SK-N-MC (cell line): ENCODE results near the gene FEZ2.
A peak's percentile ranks its signal among the peaks of the same experiment; 100 is the strongest.

ENCODE experiments used
- DNase-seq: peaks from one replicate; pipeline ENCODE4 v3.0.0-alpha.2; 2011; ENCODE audit warnings: low read depth, low spot score
- H3K27ac ChIP-seq: fragments of 200-600 bp; sonication (generic); 2 replicates; pipeline ENCODE4 v1.5.1; 2016; ENCODE audit warnings: mixed run types
- H3K36me3 ChIP-seq: fragments of 200-600 bp; sonication (generic); 2 replicates; pipeline ENCODE4 v1.6.1; 2017; ENCODE audit warnings: antibody characterized with exemption, low read length, mixed read lengths; ENCODE audit not compliant: insufficient read depth
- H3K4me3 ChIP-seq: fragments of 200-600 bp; sonication (generic); 2 replicates; pipeline ENCODE4 v1.5.1; 2016
- H3K9ac ChIP-seq: fragments of 200-600 bp; sonication (generic); 2 replicates; pipeline ENCODE4 v1.8.0; 2017; ENCODE audit warnings: mixed run types, mixed read lengths; ENCODE audit not compliant: insufficient read length
- H3K9me3 ChIP-seq: fragments of 200-600 bp; sonication (generic); 2 replicates; pipeline ENCODE4 v1.6.1; 2017; ENCODE audit warnings: low read depth, mild to moderate bottlenecking, antibody characterized with exemption, low read length, moderate library complexity, mixed read lengths
- EZH2 ChIP-seq: fragments of 200-600 bp; sonication (generic); IDR thresholded peaks from one replicate; pipeline ENCODE4 v1.6.1; 2017; ENCODE audit warnings: antibody characterized with exemption
- FOXP2 ChIP-seq: optimal IDR thresholded peaks from 2 replicates; pipeline ENCODE3; 2011; ENCODE audit warnings: mild to moderate bottlenecking, moderate library complexity; ENCODE audit not compliant: insufficient read depth; ENCODE audit errors: extremely low read length, control extremely low read depth
- POLR2AphosphoS5 ChIP-seq: IDR thresholded peaks from 2 replicates; pipeline ENCODE4 v1.6.1; 2012; ENCODE audit warnings: mild to moderate bottlenecking, low read depth, low read length, borderline replicate concordance

Gene FEZ2

DNA sequence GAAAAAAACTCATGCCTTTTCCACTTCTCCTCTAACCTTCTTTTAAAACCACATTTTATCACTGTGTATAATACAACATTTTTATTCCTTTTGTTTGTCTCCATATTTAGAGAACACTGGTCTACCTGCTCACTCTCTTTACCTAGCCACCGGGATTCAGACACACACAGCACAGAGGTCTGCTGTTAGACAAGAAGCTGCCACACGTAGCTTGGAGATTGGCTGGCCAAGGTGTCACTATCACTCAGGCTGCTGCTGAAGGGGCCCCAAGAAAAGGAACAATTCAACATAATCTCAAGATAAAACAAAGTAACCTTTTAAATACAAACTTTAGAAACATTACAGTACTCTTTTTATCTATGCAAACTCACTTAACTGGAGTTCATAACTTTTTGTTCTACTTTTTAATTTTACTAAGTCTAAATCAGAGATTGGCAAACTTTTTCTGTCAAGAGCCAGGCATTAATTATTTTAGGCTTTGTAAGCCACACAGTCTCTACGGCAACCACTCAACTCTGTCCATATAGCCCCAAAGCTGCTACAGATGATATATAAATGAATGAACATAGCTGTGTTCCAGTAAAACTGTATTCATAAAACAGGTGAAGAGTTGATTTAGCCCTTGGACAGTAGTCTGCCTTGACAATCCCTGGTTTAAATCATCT, 25.8 kb downstream of the FEZ2 start:
- Histone ChIP-seq H3K36me3 (peaks cover 15% of the 10 kb centered on the region), H3K4me3 (no peak overlapping the region), H3K9me3 (no peaks in the 10 kb centered on the region), H3K27ac (0 out of 2 replicates have a peak overlapping the region, but pooled peaks have one; percentile 12), H3K9ac (no peak overlapping the region)
- DNase-seq, result no peak
- TF ChIP-seq POLR2AphosphoS5, result no peak
- no peak for TF ChIP-seq FOXP2

- H3K4me3 ChIP-seq, result no peak overlapping the region
Observed at GRCh38 chr2:36570416-36570815, 27.6 kb downstream of the FEZ2 start.

GRCh38 chr2:36569267-36569856, 28.6 kb downstream of the FEZ2 start:
- H3K9me3 ChIP-seq, result no peaks in the 10 kb centered on the region
- H3K4me3 ChIP-seq, result no peak overlapping the region; the same call in 1 of the 2 replicates
- peak overlapping the region; percentile 46 for H3K9ac ChIP-seq
- H3K36me3 ChIP-seq, result peaks cover 5% of the 10 kb centered on the region
- H3K27ac ChIP-seq, result peak overlapping the region; percentile 83
- TF ChIP-seq POLR2AphosphoS5 (no peak), EZH2 (no peak), FOXP2 (no peak)
- no peak for DNase-seq

More at GRCh38 chr2:36570416-36570815, 27.6 kb downstream of the FEZ2 start:
- H3K9me3 ChIP-seq, result no peaks in the 10 kb centered on the region
- DNase-seq, result no peak
- H3K36me3 ChIP-seq, result peaks cover 11% of the 10 kb centered on the region
- H3K27ac ChIP-seq, result no peak overlapping the region
- no peak for TF ChIP-seq EZH2
- TF ChIP-seq POLR2AphosphoS5, result no peak
- TF ChIP-seq FOXP2, result no peak
- no peak overlapping the region for H3K9ac ChIP-seq

DNA sequence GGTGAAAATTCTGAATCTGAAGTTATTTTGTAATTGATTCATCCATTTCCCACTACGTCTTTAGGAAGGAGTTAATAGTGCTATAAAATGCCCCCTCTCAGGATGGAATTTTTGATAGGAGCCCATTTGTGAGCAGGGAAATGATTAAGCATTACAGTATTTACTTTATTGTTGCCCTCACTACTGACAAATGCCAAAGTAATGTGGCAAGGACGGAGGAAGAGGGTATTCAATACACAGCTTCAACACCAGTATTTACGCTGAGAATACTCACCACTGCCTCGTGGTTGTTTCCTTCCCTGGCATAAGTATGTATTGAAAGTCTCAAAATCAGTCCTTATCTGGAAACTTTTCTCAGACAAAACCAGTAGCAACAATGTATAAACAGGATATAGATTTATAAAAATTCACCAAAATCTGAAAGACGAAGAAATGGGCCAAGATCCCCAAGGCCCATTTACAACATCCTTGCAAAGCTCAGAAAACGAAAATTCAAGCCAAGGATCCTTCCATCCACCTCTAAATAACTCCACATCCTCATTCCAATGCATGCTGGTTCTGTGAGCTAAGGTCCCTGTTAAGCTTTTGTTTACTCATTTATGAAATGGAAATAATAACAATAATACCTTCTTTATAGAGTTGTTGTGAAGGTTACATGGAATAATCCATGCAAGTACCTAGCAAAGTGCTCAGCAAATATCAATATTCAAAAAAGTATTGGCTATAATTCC, 29.3 kb downstream of the FEZ2 start:
- peaks cover 4% of the 10 kb centered on the region for H3K36me3 ChIP-seq
- peak overlapping the region; percentile 43 for H3K4me3 ChIP-seq
- peak overlapping the region; percentile 83 for H3K27ac ChIP-seq
- no peaks in the 10 kb centered on the region for H3K9me3 ChIP-seq
- TF ChIP-seq POLR2AphosphoS5 (no peak), FOXP2 (no peak), EZH2 (no peak)
- DNase-seq, result no peak
- peak overlapping the region; percentile 46 for H3K9ac ChIP-seq

GRCh38 chr2:36567711-36568408, 30.1 kb downstream of the FEZ2 start:
- Histone ChIP-seq H3K9me3 (no peaks in the 10 kb centered on the region), H3K36me3 (peaks cover 4% of the 10 kb centered on the region), H3K9ac (no peak overlapping the region), H3K4me3 (peak overlapping the region; percentile 2; the same call in 1 of the 2 replicates), H3K27ac (peak overlapping the region; percentile 83; the same call in 1 of the 2 replicates)
- TF ChIP-seq POLR2AphosphoS5, result no peak
- TF ChIP-seq FOXP2, result no peak
- no peak for TF ChIP-seq EZH2
- DNase-seq, result no peak

GRCh38 chr2:36566887-36567286, 31.1 kb downstream of the FEZ2 start:
- no peak for DNase-seq
- peaks cover 4% of the 10 kb centered on the region; the same call in 1 of the 2 replicates for H3K36me3 ChIP-seq
- TF ChIP-seq POLR2AphosphoS5 (no peak), EZH2 (no peak), FOXP2 (no peak)
- no peak overlapping the region for H3K4me3 ChIP-seq
- H3K9ac ChIP-seq, result no peak overlapping the region
- no peak overlapping the region for H3K27ac ChIP-seq
- H3K9me3 ChIP-seq, result no peaks in the 10 kb centered on the region

- Histone ChIP-seq H3K9me3 (no peaks in the 10 kb centered on the region), H3K36me3 (peaks cover 7% of the 10 kb centered on the region), H3K27ac (no peak overlapping the region), H3K4me3 (no peak overlapping the region), H3K9ac (no peak overlapping the region)
- DNase-seq, result no peak
- no peak for TF ChIP-seq EZH2
- TF ChIP-seq POLR2AphosphoS5, result no peak
- TF ChIP-seq FOXP2, result no peak
Observed at GRCh38 chr2:36565712-36566111, 32.3 kb downstream of the FEZ2 start.
